ENCODE data around the gene HNRNPM.
"Not testable (repeated sequence)": the region's sequence is repeated elsewhere in the genome, so short reads cannot be mapped to it uniquely, and the experiment has no call there.

HNRNPM gene

DNA sequence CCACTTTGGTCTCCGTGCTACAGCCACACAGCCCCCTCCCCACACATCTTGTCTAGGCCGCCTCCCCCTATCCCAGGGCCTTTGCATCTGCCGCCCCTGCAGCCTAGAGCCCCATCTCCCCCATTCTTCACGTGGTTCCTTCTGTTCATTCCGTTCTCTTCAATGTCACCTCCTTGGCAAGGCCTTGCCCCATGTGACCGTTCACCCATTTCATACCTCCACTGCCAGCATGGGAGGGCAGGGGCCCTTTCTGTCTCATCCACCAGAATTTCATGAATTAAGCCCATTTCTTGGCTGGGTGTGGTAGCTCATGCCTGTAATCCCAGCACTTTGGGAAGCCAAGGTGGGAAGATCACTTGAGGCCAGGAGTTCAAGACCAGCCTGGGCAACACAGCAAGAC lies 15.7 kb upstream of the HNRNPM start:
- no peak for DNase-seq (ENCODE audit: extremely low read depth, low read depth)
- TF ChIP-seq, protein P1, sequence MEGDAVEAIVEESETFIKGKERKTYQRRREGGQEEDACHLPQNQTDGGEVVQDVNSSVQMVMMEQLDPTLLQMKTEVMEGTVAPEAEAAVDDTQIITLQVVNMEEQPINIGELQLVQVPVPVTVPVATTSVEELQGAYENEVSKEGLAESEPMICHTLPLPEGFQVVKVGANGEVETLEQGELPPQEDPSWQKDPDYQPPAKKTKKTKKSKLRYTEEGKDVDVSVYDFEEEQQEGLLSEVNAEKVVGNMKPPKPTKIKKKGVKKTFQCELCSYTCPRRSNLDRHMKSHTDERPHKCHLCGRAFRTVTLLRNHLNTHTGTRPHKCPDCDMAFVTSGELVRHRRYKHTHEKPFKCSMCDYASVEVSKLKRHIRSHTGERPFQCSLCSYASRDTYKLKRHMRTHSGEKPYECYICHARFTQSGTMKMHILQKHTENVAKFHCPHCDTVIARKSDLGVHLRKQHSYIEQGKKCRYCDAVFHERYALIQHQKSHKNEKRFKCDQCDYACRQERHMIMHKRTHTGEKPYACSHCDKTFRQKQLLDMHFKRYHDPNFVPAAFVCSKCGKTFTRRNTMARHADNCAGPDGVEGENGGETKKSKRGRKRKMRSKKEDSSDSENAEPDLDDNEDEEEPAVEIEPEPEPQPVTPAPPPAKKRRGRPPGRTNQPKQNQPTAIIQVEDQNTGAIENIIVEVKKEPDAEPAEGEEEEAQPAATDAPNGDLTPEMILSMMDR (IDR thresholded peaks at IDR 0.05; ENCODE audit: low read depth, low read length) = no peak

DNA sequence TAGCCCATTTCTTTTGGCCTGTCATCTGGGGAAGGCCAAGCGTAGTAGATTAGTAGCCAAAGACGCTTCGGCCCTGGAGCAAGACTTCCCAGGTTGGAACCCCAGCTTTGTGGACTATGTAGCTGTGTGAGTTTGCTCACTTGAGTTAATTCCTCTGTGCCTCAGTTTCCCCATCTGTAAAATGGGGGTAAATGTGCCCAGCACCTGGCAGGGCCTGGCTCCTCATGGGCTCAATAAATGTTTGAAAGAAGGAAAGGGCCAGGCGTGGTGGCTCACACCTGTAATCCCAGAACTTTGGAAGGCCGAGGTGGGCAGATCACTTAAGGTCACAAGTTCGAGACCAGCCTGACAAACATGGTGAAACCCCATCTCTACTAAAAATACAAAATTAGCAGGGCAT lies 14.9 kb upstream of the HNRNPM start:
- DNase-seq (ENCODE audit: extremely low read depth, low read depth) = no peak
- TF ChIP-seq, protein P1 (IDR thresholded peaks at IDR 0.05; ENCODE audit: low read depth, low read length) = no peak

DNA sequence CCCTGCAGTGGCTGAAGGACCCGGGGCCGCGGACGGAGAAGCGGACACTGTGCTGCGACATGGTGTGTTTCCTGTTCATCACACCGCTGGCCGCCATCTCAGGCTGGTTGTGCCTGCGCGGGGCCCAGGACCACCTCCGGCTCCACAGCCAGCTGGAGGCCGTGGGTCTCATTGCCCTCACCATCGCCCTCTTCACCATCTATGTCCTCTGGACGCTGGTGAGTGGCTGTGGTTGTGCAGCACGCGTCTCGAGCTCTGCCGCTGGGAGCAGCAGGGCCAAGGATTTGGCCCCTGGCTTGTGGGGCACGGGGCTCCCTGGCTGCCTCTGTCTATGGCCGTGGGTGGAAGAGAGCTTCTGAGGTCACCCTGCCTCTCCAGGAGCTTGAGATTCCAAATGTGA lies 14.1 kb upstream of the HNRNPM start:
- DNase-seq (ENCODE audit: extremely low read depth, low read depth) = no peak

DNA sequence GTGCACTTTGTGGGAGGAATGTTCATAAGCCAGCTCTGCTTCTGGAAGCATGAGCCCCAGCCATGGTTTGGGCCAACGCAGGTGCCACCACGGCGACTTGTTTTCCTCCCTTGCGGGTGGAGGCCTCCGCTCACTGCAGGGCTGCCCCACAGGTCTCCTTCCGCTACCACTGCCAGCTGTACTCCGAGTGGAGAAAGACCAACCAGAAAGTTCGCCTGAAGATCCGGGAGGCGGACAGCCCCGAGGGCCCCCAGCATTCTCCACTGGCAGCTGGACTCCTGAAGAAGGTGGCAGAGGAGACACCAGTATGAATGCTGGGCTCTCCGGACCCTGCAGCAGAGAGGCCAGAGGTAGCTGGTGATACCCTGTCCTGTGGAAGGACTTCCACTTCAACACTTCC lies 6.5 kb upstream of the HNRNPM start:
- TF ChIP-seq, protein P1 (IDR thresholded peaks at IDR 0.05; ENCODE audit: low read depth, low read length) = no peak
- no peak for DNase-seq (ENCODE audit: extremely low read depth, low read depth)

More for the DNA sequence above, 14.1 kb upstream of the HNRNPM start:
- TF ChIP-seq, protein P1 (IDR thresholded peaks at IDR 0.05; ENCODE audit: low read depth, low read length) = no peak

DNA sequence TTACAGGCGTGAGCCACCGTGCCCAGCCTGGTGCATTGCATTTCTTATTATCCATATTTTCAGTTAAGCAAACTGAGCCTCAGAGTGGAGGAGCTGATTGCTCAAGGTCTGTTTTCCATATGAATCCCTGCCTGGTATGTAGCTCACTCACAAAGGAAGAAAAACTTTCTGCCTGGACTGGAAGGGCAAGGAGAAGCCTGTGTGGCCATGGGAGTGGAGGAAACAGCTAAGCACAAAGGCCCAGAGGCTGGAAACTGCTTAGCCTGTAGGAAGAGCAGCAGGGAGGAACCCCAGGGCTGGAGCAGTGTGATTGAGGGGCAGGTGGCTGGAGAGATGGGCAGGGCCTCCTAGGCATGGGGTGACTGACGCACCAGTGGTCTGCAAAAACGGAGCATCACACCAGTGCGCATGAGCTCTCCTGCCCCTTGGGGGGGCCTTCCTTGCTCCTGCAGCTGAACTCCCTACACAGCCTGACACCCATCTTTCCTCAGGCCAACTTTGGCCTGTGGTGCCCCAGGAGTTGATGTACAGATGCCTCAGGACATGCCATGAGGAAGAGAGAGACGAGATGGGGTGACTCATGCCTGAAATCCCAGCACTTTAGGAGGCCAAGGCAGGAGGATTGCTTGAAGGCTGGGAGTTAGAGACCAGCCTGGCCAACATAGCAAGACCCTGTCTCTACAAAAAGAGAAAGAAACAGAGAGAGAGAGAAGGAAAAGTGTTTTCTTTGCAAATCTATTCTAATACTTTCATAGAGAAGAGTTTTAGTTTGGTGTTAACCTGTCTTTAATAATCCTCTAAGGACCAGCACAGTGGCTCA lies 2.8 kb upstream of the HNRNPM start:
- no peak for DNase-seq (ENCODE audit: extremely low read depth, low read depth)
- TF ChIP-seq, protein P1 (IDR thresholded peaks at IDR 0.05; ENCODE audit: low read depth, low read length) = no peak

DNA sequence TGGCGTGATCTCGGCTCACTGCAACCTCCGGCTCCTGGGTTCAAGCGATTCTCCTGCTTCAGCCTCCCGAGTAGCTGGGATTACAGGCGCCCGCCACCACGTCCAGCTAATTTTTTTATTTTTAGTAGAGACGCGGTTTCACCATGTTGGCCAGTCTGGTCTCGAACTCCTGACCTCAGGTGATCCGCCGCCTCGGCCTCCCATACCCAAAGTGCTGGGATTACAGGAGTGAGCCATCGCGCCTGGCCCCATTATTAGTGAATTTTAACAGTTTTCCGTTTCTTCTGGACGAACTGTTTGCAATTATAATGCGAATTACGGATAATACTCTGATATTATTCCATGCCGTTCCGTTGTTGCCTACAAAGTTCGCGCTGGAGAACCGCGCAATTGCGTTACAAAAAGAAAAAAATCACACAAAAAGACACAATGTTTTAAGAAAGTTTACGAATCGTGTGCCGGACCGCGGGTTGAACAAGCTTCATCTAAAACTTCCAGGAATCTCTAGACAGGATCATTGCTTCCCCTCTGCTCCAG lies 567 bp upstream of the HNRNPM start:
- not testable (repeated sequence) for DNase-seq (ENCODE audit: extremely low read depth, low read depth)

DNA sequence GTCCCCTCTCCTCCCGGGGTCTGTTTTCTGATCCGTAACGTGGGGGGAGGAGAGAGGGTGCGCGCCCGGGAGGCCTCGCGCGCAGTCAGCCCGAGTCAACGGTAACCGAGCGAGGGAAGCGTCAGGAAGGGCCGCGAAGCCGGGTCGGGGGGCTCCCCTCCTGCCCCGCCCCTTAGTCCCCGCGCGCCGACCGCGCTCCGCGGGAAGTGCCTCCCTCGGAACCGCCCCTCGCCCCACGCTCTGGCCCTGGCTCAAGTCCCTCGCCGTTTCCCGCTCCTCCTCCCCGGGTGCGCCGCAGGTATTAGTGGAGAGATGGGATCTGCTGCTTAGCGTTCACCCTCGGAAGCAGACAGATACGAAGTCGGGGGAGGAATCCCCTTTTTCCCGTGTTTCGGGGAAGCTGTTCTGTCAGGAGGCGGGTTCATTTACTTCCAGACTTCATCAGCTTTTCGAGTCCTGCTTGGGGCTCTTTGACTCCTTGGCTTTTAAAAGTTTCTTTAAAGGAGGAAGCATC lies 770 bp downstream of the HNRNPM start:
- TF ChIP-seq, protein P1 (IDR thresholded peaks at IDR 0.05; ENCODE audit: low read depth, low read length) = no peak
- DNase-seq (ENCODE audit: extremely low read depth, low read depth) = no peak
